ENCODE results near the gene OR10G3.
A peak's percentile ranks its signal among the peaks of the same experiment; 100 is the strongest.
"Not testable (repeated sequence)": the region's sequence is repeated elsewhere in the genome, so short reads cannot be mapped to it uniquely, and the experiment has no call there.

Gene OR10G3

DNA sequence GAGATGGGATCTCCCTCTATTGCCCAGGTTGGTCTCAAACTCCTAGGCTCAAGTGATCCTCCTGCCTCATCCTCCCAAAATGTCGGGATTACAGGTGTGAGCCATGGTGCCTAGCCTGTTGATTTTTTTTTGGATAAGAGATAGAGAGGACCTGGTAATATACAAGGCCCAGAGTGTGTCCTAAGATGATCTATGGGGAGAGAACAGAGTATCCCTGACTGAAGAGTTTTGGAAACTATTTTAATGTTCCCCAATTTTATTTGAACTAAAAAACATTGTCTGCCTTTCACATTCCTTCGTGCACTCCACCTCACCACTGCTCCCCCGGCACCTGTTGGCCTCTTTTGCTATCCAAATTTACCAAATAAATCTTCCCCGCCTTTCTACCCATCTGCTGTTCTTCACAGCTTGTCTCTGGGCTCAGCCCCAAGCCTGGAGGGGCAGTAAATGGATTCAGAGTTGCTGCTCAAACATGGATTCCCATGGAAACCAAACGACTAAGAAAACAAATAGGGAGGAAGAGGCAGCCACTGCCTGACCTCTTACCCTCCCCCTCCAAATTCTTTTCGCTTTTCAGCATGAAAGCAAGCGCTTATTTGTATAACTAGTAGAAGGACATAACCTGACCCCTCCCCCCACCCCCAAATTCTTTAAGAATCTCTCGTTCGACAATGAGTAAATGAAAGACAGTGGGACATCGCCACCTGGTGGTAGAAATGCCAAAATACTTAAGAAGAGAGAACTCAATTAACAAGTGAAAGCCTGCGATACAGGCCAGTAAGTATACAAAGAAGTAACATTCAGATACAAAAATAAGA, 22.6 kb downstream of the OR10G3 start:
- Histone ChIP-seq H3K4me1 (ENCODE audit: control insufficient read depth, insufficient read depth, low read length, unreplicated experiment) (peaks cover 3% of the 10 kb centered on the region), H3K27ac (ENCODE audit: low read depth, low read length) (peak overlapping the region; percentile 22; the same call in 1 of the 2 replicates), H3K27me3 (ENCODE audit: insufficient read depth, low read length) (no peaks in the 10 kb centered on the region), H3K79me2 (ENCODE audit: control insufficient read depth, insufficient read depth, low read length, unreplicated experiment) (no peaks in the 10 kb centered on the region), H3K36me3 (ENCODE audit: insufficient read depth, low read length) (no peaks in the 10 kb centered on the region), H3K4me3 (ENCODE audit: low read depth, low read length) (peak overlapping the region; percentile 68), H2AFZ (ENCODE audit: low read length, unreplicated experiment) (peak overlapping the region; percentile 74)

GRCh38 chr14:21556378-21557083, 23.3 kb downstream of the OR10G3 start:
- no peaks in the 10 kb centered on the region for H3K79me2 ChIP-seq (ENCODE audit: control insufficient read depth, insufficient read depth, low read length, unreplicated experiment)
- no peak overlapping the region for H2AFZ ChIP-seq (ENCODE audit: low read length, unreplicated experiment)
- no peak overlapping the region for H3K27ac ChIP-seq (ENCODE audit: low read depth, low read length)

GRCh38 chr14:21553266-21553665, 26.6 kb downstream of the OR10G3 start:
- Histone ChIP-seq H3K4me1 (ENCODE audit: control insufficient read depth, insufficient read depth, low read length, unreplicated experiment) (peaks cover 3% of the 10 kb centered on the region), H3K27ac (ENCODE audit: low read depth, low read length) (no peak overlapping the region), H3K79me2 (ENCODE audit: control insufficient read depth, insufficient read depth, low read length, unreplicated experiment) (no peaks in the 10 kb centered on the region), H2AFZ (ENCODE audit: low read length, unreplicated experiment) (no peak overlapping the region), H3K4me3 (ENCODE audit: low read depth, low read length) (no peak overlapping the region), H3K36me3 (ENCODE audit: insufficient read depth, low read length) (no peaks in the 10 kb centered on the region), H3K27me3 (ENCODE audit: insufficient read depth, low read length) (no peaks in the 10 kb centered on the region)

More at GRCh38 chr14:21556378-21557083, 23.3 kb downstream of the OR10G3 start:
- Histone ChIP-seq H3K4me1 (ENCODE audit: control insufficient read depth, insufficient read depth, low read length, unreplicated experiment) (peaks cover 3% of the 10 kb centered on the region), H3K27me3 (ENCODE audit: insufficient read depth, low read length) (no peaks in the 10 kb centered on the region), H3K36me3 (ENCODE audit: insufficient read depth, low read length) (no peaks in the 10 kb centered on the region), H3K4me3 (ENCODE audit: low read depth, low read length) (no peak overlapping the region)

- H3K36me3 ChIP-seq (ENCODE audit: insufficient read depth, low read length); H3K4me1 ChIP-seq (ENCODE audit: control insufficient read depth, insufficient read depth, low read length, unreplicated experiment); H3K27me3 ChIP-seq (ENCODE audit: insufficient read depth, low read length); H3K4me3 ChIP-seq (ENCODE audit: low read depth, low read length); H2AFZ ChIP-seq (ENCODE audit: low read length, unreplicated experiment); H3K79me2 ChIP-seq (ENCODE audit: control insufficient read depth, insufficient read depth, low read length, unreplicated experiment); H3K27ac ChIP-seq (ENCODE audit: low read depth, low read length): not testable (repeated sequence)
These were observed 35.3 kb downstream of the OR10G3 start for GRCh38 chr14:21544588-21544987.

DNA sequence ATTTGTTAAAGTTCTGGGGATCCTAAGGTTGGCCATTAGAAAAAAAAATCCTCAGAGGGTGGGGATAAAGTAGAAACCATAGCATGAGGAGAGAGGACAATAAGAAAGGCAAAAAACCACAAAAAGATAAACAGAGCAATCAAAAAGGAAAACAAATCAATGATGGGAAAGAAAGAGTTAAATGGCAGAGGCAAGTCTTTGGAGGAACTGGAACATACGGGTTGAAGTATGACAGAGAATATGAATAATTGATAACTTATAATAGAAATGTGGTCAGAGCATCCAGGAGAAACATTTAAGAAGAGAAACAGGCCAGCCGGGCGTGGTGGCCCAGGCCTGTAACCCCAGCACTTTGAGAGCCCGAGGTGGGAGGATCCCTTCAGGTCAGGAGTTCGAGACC, 35.9 kb downstream of the OR10G3 start:
- H2AFZ ChIP-seq (ENCODE audit: low read length, unreplicated experiment): no peak overlapping the region
- H3K36me3 ChIP-seq (ENCODE audit: insufficient read depth, low read length): no peaks in the 10 kb centered on the region
- no peak overlapping the region for H3K27ac ChIP-seq (ENCODE audit: low read depth, low read length)
- H3K4me3 ChIP-seq (ENCODE audit: low read depth, low read length): no peak overlapping the region
- H3K27me3 ChIP-seq (ENCODE audit: insufficient read depth, low read length): peaks cover 9% of the 10 kb centered on the region
- H3K79me2 ChIP-seq (ENCODE audit: control insufficient read depth, insufficient read depth, low read length, unreplicated experiment): no peaks in the 10 kb centered on the region
- H3K4me1 ChIP-seq (ENCODE audit: control insufficient read depth, insufficient read depth, low read length, unreplicated experiment): no peaks in the 10 kb centered on the region

DNA sequence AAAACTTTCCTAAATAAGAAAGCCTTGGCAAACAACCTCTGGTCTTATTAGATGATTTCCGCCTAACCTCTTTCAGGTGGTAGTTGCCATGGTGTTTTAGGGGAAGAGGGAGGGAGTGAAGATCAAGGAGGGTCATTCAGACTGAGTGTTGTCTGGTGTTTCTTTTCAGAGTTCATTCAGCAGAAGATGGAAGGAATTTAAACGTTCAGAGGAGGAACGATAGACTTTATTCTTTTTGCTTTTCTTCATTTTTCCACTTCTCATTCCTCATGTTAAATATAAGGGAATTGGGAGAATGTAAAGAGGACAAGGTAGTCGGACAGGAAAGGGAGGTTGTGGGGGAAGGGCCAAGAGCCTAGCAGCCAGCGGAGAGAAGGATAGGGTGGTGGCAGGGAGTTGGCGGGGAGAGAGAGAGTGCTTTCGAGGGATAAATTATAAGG, 36.3 kb downstream of the OR10G3 start:
- Histone ChIP-seq H3K27me3 (ENCODE audit: insufficient read depth, low read length) (peaks cover 14% of the 10 kb centered on the region), H3K79me2 (ENCODE audit: control insufficient read depth, insufficient read depth, low read length, unreplicated experiment) (no peaks in the 10 kb centered on the region), H2AFZ (ENCODE audit: low read length, unreplicated experiment) (no peak overlapping the region), H3K36me3 (ENCODE audit: insufficient read depth, low read length) (no peaks in the 10 kb centered on the region), H3K4me1 (ENCODE audit: control insufficient read depth, insufficient read depth, low read length, unreplicated experiment) (no peaks in the 10 kb centered on the region), H3K27ac (ENCODE audit: low read depth, low read length) (no peak overlapping the region), H3K4me3 (ENCODE audit: low read depth, low read length) (no peak overlapping the region)

GRCh38 chr14:21541413-21542074, 38.3 kb downstream of the OR10G3 start:
- Histone ChIP-seq H3K4me3 (ENCODE audit: low read depth, low read length) (no peak overlapping the region), H3K79me2 (ENCODE audit: control insufficient read depth, insufficient read depth, low read length, unreplicated experiment) (no peaks in the 10 kb centered on the region), H3K36me3 (ENCODE audit: insufficient read depth, low read length) (no peaks in the 10 kb centered on the region), H3K4me1 (ENCODE audit: control insufficient read depth, insufficient read depth, low read length, unreplicated experiment) (no peaks in the 10 kb centered on the region), H3K27ac (ENCODE audit: low read depth, low read length) (no peak overlapping the region), H3K27me3 (ENCODE audit: insufficient read depth, low read length) (peaks cover 29% of the 10 kb centered on the region), H2AFZ (ENCODE audit: low read length, unreplicated experiment) (no peak overlapping the region)

GRCh38 chr14:21539189-21539940, 40.5 kb downstream of the OR10G3 start:
- no peak overlapping the region for H3K4me3 ChIP-seq (ENCODE audit: low read depth, low read length)
- no peak overlapping the region for H2AFZ ChIP-seq (ENCODE audit: low read length, unreplicated experiment)
- peaks cover 50% of the 10 kb centered on the region for H3K27me3 ChIP-seq (ENCODE audit: insufficient read depth, low read length)
- H3K27ac ChIP-seq (ENCODE audit: low read depth, low read length): no peak overlapping the region
- no peaks in the 10 kb centered on the region for H3K4me1 ChIP-seq (ENCODE audit: control insufficient read depth, insufficient read depth, low read length, unreplicated experiment)
- H3K79me2 ChIP-seq (ENCODE audit: control insufficient read depth, insufficient read depth, low read length, unreplicated experiment): no peaks in the 10 kb centered on the region
- H3K36me3 ChIP-seq (ENCODE audit: insufficient read depth, low read length): no peaks in the 10 kb centered on the region

GRCh38 chr14:21537090-21537424, 42.8 kb downstream of the OR10G3 start:
- Histone ChIP-seq H3K4me3 (ENCODE audit: low read depth, low read length) (peak overlapping the region; percentile 65), H3K36me3 (ENCODE audit: insufficient read depth, low read length) (no peaks in the 10 kb centered on the region), H3K27me3 (ENCODE audit: insufficient read depth, low read length) (peaks cover 64% of the 10 kb centered on the region), H3K4me1 (ENCODE audit: control insufficient read depth, insufficient read depth, low read length, unreplicated experiment) (no peaks in the 10 kb centered on the region), H3K79me2 (ENCODE audit: control insufficient read depth, insufficient read depth, low read length, unreplicated experiment) (no peaks in the 10 kb centered on the region), H2AFZ (ENCODE audit: low read length, unreplicated experiment) (peak overlapping the region; percentile 45), H3K27ac (ENCODE audit: low read depth, low read length) (no peak overlapping the region)

DNA sequence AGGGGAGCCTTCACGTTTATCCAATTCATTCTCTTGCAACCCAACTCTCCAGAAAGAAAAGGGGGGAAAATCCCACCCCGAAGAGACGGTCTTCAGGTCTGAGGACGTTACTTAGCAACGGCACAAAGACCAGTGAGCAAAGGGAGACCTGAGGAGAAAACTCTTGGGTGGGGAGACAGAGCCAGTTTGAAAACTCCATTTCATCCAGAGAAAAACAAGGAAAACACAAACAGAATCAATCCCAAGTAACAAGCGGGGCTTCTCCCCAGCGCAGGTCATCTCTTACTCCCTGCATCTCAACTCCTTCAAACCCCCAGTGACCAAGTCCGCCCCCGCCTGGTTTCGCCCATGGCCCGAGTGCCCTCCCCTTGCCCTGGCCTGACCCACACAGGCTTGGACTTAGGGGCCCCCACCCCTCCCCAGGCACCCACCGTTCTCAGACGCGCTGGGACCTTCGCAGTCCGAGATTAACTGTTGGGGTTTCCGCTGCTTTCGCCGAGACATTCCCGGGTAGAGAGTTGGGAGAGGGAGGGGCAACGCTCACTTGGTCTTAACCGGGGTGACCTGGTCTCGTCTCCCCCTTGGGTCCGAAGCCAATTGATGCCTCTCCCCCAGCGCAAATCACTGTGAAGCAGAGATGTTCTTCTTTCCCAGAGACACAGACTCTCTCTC, 43.3 kb downstream of the OR10G3 start:
- H3K36me3 ChIP-seq (ENCODE audit: insufficient read depth, low read length): no peaks in the 10 kb centered on the region
- H3K4me1 ChIP-seq (ENCODE audit: control insufficient read depth, insufficient read depth, low read length, unreplicated experiment): no peaks in the 10 kb centered on the region
- peaks cover 64% of the 10 kb centered on the region for H3K27me3 ChIP-seq (ENCODE audit: insufficient read depth, low read length)
- H3K79me2 ChIP-seq (ENCODE audit: control insufficient read depth, insufficient read depth, low read length, unreplicated experiment): no peaks in the 10 kb centered on the region
- H3K27ac ChIP-seq (ENCODE audit: low read depth, low read length): no peak overlapping the region
- H2AFZ ChIP-seq (ENCODE audit: low read length, unreplicated experiment): peak overlapping the region; percentile 45
- H3K4me3 ChIP-seq (ENCODE audit: low read depth, low read length): peak overlapping the region; percentile 65
